ENCODE data around the gene LGALS3BP. TPM values are rescaled to one million over a fixed set of nuclear protein-coding genes. Genes with fewer than 3 reads are reported as not detected.

LGALS3BP gene
- total and polyA plus RNA-seq, 4 donors, result 183 to 479 (median 245) TPM

- TF ChIP-seq CTCF (IDR thresholded peaks at IDR 0.05; ENCODE audit: control extremely low read depth, extremely low read depth), result no peak
- ATAC-seq (ENCODE audit: insufficient read depth, low FRiP score) (no peak), DNase-seq (no peak)
- Histone ChIP-seq H3K9me3 (ENCODE audit: control insufficient read depth in 4 of 4, insufficient read depth in 3 of 4, low read length in 3 of 4) (no peaks in the 10 kb centered on the region), H3K9ac (ENCODE audit: insufficient read depth in 1 of 2, low read length in 2 of 2) (no peak overlapping the region), H3K36me3 (ENCODE audit: control insufficient read depth in 4 of 4, insufficient read depth in 4 of 4, low read length in 4 of 4) (peaks cover 5 to 36% (median 15%) of the 10 kb centered on the region in 4 donors), H3K27me3 (ENCODE audit: control insufficient read depth in 3 of 3, insufficient read depth in 3 of 3, low read length in 2 of 3) (no peaks in the 10 kb centered on the region), H3K4me3 (no peak overlapping the region), H3K27ac (ENCODE audit: low read depth in 1 of 2, low read length in 1 of 2) (no peak overlapping the region), H3K4me1 (ENCODE audit: control insufficient read depth in 5 of 5, insufficient read depth in 5 of 5, low read length in 5 of 5) (peaks cover 0 to 12% (median 0%) of the 10 kb centered on the region in 5 donors)
- WGBS, 2 donors, result 89% methylated on average over 19 of the region's 19 CpGs
Observed at GRCh38 chr17:79001190-79002020, 21.7 kb upstream of the LGALS3BP start.

- no peak overlapping the region for H3K9ac ChIP-seq (ENCODE audit: insufficient read depth in 1 of 2, low read length in 2 of 2)
- no peak overlapping the region for H3K4me3 ChIP-seq
- H3K27ac ChIP-seq (ENCODE audit: low read depth in 1 of 2, low read length in 1 of 2), result no peak overlapping the region
- H3K36me3 ChIP-seq (ENCODE audit: control insufficient read depth in 4 of 4, insufficient read depth in 4 of 4, low read length in 4 of 4), result peaks cover 5 to 44% (median 17%) of the 10 kb centered on the region in 4 donors
- no peaks in the 10 kb centered on the region for H3K9me3 ChIP-seq (ENCODE audit: control insufficient read depth in 4 of 4, insufficient read depth in 3 of 4, low read length in 3 of 4)
- DNase-seq, result no peak
- H3K4me1 ChIP-seq (ENCODE audit: control insufficient read depth in 5 of 5, insufficient read depth in 5 of 5, low read length in 5 of 5), result peaks cover 0 to 6% (median 0%) of the 10 kb centered on the region in 5 donors
- ATAC-seq (ENCODE audit: insufficient read depth, low FRiP score), result no peak
- TF ChIP-seq CTCF (IDR thresholded peaks at IDR 0.05; ENCODE audit: control extremely low read depth, extremely low read depth), result no peak
- WGBS, 2 donors, result 93 to 94% methylated on average over 24 to 25 of the region's 25 CpGs
- no peaks in the 10 kb centered on the region for H3K27me3 ChIP-seq (ENCODE audit: control insufficient read depth in 3 of 3, insufficient read depth in 3 of 3, low read length in 2 of 3)
Observed at GRCh38 chr17:79000396-79001189, 20.9 kb upstream of the LGALS3BP start.

- ATAC-seq (ENCODE audit: insufficient read depth, low FRiP score), result no peak
- no peaks in the 10 kb centered on the region for H3K9me3 ChIP-seq (ENCODE audit: control insufficient read depth in 4 of 4, insufficient read depth in 3 of 4, low read length in 3 of 4)
- TF ChIP-seq CTCF (IDR thresholded peaks at IDR 0.05; ENCODE audit: control extremely low read depth, extremely low read depth), result no peak
- H3K4me1 ChIP-seq (ENCODE audit: control insufficient read depth in 5 of 5, insufficient read depth in 5 of 5, low read length in 5 of 5), result no peaks in the 10 kb centered on the region
- no peak overlapping the region for H3K27ac ChIP-seq (ENCODE audit: low read depth in 1 of 2, low read length in 1 of 2)
- H3K4me3 ChIP-seq, result no peak overlapping the region
- no peaks in the 10 kb centered on the region for H3K27me3 ChIP-seq (ENCODE audit: control insufficient read depth in 3 of 3, insufficient read depth in 3 of 3, low read length in 2 of 3)
- peaks cover 5 to 46% (median 19%) of the 10 kb centered on the region in 4 donors for H3K36me3 ChIP-seq (ENCODE audit: control insufficient read depth in 4 of 4, insufficient read depth in 4 of 4, low read length in 4 of 4)
- DNase-seq, result no peak
- 95 to 96% methylated on average over 12 of the region's 12 CpGs for WGBS, 2 donors
- no peak overlapping the region for H3K9ac ChIP-seq (ENCODE audit: insufficient read depth in 1 of 2, low read length in 2 of 2)
Observed at GRCh38 chr17:78999947-79000395, 20.2 kb upstream of the LGALS3BP start.
